Measurements from ENCODE around the gene OLFML2B.
"Not testable (repeated sequence)": the region's sequence is repeated elsewhere in the genome, so short reads cannot be mapped to it uniquely, and the experiment has no call there.

Gene OLFML2B

GRCh38 chr1:162033428-162033827, 9.8 kb upstream of the OLFML2B start:
- no peak for DNase-seq

GRCh38 chr1:162030759-162031280, 7.2 kb upstream of the OLFML2B start:
- no peak for DNase-seq

GRCh38 chr1:162029157-162029556, 5.5 kb upstream of the OLFML2B start:
- DNase-seq: no peak

- DNase-seq: peak; percentile 82 to 94 (median 88)
Measured at GRCh38 chr1:162028726-162029125, 5.1 kb upstream of the OLFML2B start.

- DNase-seq: peak; percentile 69 to 89 (median 79)
Measured at GRCh38 chr1:162026881-162027280, 3.2 kb upstream of the OLFML2B start.

- DNase-seq: peak; percentile 40 to 83 (median 66)
Measured at GRCh38 chr1:162025541-162025940, 1.9 kb upstream of the OLFML2B start.

GRCh38 chr1:162023181-162023546, 505 bp downstream of the OLFML2B start:
- DNase-seq: no peak

GRCh38 chr1:162022626-162023025, 1.0 kb downstream of the OLFML2B start:
- DNase-seq: no peak

GRCh38 chr1:162021124-162021523, 2.5 kb downstream of the OLFML2B start:
- no peak for DNase-seq

GRCh38 chr1:162020150-162020549, 3.5 kb downstream of the OLFML2B start:
- DNase-seq: no peak

GRCh38 chr1:162019446-162019845, 4.2 kb downstream of the OLFML2B start:
- DNase-seq: no peak

- no peak for DNase-seq
Measured at GRCh38 chr1:162019006-162019405, 4.7 kb downstream of the OLFML2B start.

- no peak for DNase-seq
Measured at GRCh38 chr1:162018418-162018817, 5.3 kb downstream of the OLFML2B start.

GRCh38 chr1:162017791-162018190, 5.9 kb downstream of the OLFML2B start:
- not testable (repeated sequence) for DNase-seq

GRCh38 chr1:162016631-162017030, 7.0 kb downstream of the OLFML2B start:
- peak in 2 of 4 experiments; percentile 30 to 41 for DNase-seq

GRCh38 chr1:162015196-162015595, 8.5 kb downstream of the OLFML2B start:
- DNase-seq: no peak

- DNase-seq: no peak
Measured at GRCh38 chr1:162014202-162014601, 9.5 kb downstream of the OLFML2B start.

GRCh38 chr1:162013289-162013688, 10.4 kb downstream of the OLFML2B start:
- no peak for DNase-seq

- DNase-seq: no peak
Measured at GRCh38 chr1:162011337-162012012, 12.2 kb downstream of the OLFML2B start.

GRCh38 chr1:162010175-162010506, 13.5 kb downstream of the OLFML2B start:
- DNase-seq: no peak

GRCh38 chr1:162009501-162010174, 14.0 kb downstream of the OLFML2B start:
- DNase-seq: no peak

GRCh38 chr1:162008799-162009198, 14.9 kb downstream of the OLFML2B start:
- DNase-seq: no peak

GRCh38 chr1:162007466-162007865, 16.2 kb downstream of the OLFML2B start:
- DNase-seq: peak; percentile 31 to 58 (median 49)

- no peak for DNase-seq
Measured at GRCh38 chr1:162006081-162006480, 17.6 kb downstream of the OLFML2B start.

All from suppressor macrophage (primary cell).